Endodermal cell (in vitro differentiated cells): Measurements from ENCODE around the gene UGT1A10. TPM values are rescaled to one million over a fixed set of nuclear protein-coding genes. Genes with fewer than 3 reads are reported as not detected.

ENCODE experiments used
- DNase-seq: peaks from one replicate; pipeline ENCODE4 v3.0.0-alpha.2; 2017
- H3K27ac ChIP-seq: 2 replicates; pipeline ENCODE4 v1.5.1; 2013; ENCODE audit warnings: mild to moderate bottlenecking, low read depth, low read length, moderate library complexity
- H3K27me3 ChIP-seq: 2 replicates; pipeline ENCODE4 v1.6.1; 2013; ENCODE audit warnings: mild to moderate bottlenecking, low read length, moderate library complexity; ENCODE audit not compliant: insufficient read depth, control insufficient read depth, poor library complexity, severe bottlenecking
- H3K36me3 ChIP-seq: 2 replicates; pipeline ENCODE4 v1.7.0; 2013; ENCODE audit warnings: mild to moderate bottlenecking, low read length, moderate library complexity; ENCODE audit not compliant: control insufficient read depth, insufficient read depth
- H3K4me1 ChIP-seq: one replicate; pipeline ENCODE4 v1.7.0; 2013; ENCODE audit warnings: low read length; ENCODE audit not compliant: control insufficient read depth, insufficient read depth
- H3K4me3 ChIP-seq: 2 replicates; pipeline ENCODE4 v1.5.1; 2013; ENCODE audit warnings: mild to moderate bottlenecking, low read length, moderate library complexity
- H3K9ac ChIP-seq: 2 replicates; pipeline ENCODE4 v1.6.1; 2013; ENCODE audit warnings: mild to moderate bottlenecking, low read length, moderate library complexity; ENCODE audit not compliant: poor library complexity, severe bottlenecking; ENCODE audit errors: extremely low read depth
- H3K9me3 ChIP-seq: 2 replicates; pipeline ENCODE4 v1.6.1; 2013; ENCODE audit warnings: mild to moderate bottlenecking, low read length, moderate library complexity; ENCODE audit not compliant: control insufficient read depth
- H3K27ac Mint-ChIP-seq: 2 replicates; pipeline ENCODE4 v1.8.0; 2020; ENCODE audit warnings: mixed read lengths
- H3K27me3 Mint-ChIP-seq: 2 replicates; pipeline ENCODE4 v1.8.0; 2021; ENCODE audit warnings: mild to moderate bottlenecking, mixed read lengths; ENCODE audit not compliant: insufficient read depth
- H3K36me3 Mint-ChIP-seq: 2 replicates; pipeline ENCODE4 v1.8.0; 2020; ENCODE audit warnings: low read depth, mixed read lengths
- H3K4me1 Mint-ChIP-seq: 2 replicates; pipeline ENCODE4 v1.8.0; 2020; ENCODE audit warnings: mixed read lengths
- H3K4me3 Mint-ChIP-seq: 2 replicates; pipeline ENCODE4 v1.8.0; 2020; ENCODE audit warnings: mild to moderate bottlenecking, moderate library complexity, mixed read lengths
- H3K9me3 Mint-ChIP-seq: 2 replicates; pipeline ENCODE4 v1.8.0; 2020; ENCODE audit warnings: mild to moderate bottlenecking, mixed read lengths
- WGBS, 2 experiments: methylation state at CpG; one replicate each; pipeline versions ENCODE4 v1.1.5 to v1.1.7; 2013; ENCODE audit warnings: missing lambda C conversion rate in 2 of 2, mixed read lengths in 1 of 2; ENCODE audit not compliant: insufficient coverage in 1 of 2, insufficient read length in 1 of 2; 5-methylcytosine and 5-hydroxymethylcytosine counted together
- total RNA-seq, 2 donors: library from RNA; stranded (reverse); fragmentation: NEBNext Ultra II Directional in 1 of 2; extraction: Animal tissue kit (Norgen Biotek cat#: 25700) in 1 of 2; gene quantifications; 2 replicates in 1 of 2; 3 replicates in 1 of 2; pipeline ENCODE4 v1.2.1, GENCODE V29; 2021
- TF ChIP-seq, protein P1 (sequence below): fragments of 200-600 bp; sonication (generic); conservative IDR thresholded peaks from 2 replicates; pipeline ENCODE4 v1.5.0; 2021; ENCODE audit warnings: antibody characterized with exemption, mild to moderate bottlenecking

The UGT1A10 gene
- total RNA-seq, 2 donors from 2014 or later, result 0.13 TPM; not detected in 1

DNA sequence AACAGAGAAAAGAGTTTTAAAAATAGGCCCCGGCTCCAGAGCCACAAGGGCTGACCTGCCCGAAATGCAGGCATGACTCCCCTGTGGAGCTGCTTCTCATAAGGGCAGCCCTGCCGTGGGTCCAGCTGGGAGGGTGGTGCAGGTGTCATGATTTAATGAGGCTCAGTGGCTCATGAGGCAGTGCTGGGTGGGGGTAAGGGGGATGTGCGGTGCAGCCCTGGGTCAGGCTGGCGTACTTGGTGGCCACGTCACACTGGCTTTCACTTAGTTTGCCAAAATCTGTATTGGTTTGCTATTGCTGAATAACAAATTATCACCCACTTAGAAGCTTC lies 184.5 kb downstream of the UGT1A10 start:
- Mint-ChIP-seq H3K36me3 (no peaks in the 10 kb centered on the region), H3K4me1 (peaks cover 7% of the 10 kb centered on the region), H3K9me3 (peaks cover 2% of the 10 kb centered on the region), H3K27me3 (no peaks in the 10 kb centered on the region), H3K4me3 (no peak overlapping the region), H3K27ac (no peak overlapping the region)
- DNase-seq, result peak; percentile 34
- Histone ChIP-seq H3K36me3 (no peaks in the 10 kb centered on the region), H3K4me3 (no peak overlapping the region), H3K4me1 (no peaks in the 10 kb centered on the region), H3K27ac (no peak overlapping the region), H3K27me3 (no peaks in the 10 kb centered on the region), H3K9me3 (no peaks in the 10 kb centered on the region), H3K9ac (no peak overlapping the region)
- WGBS, 2 experiments, result 90% methylated on average over 4 to 6 of the region's 6 CpGs
- TF ChIP-seq, protein P1, sequence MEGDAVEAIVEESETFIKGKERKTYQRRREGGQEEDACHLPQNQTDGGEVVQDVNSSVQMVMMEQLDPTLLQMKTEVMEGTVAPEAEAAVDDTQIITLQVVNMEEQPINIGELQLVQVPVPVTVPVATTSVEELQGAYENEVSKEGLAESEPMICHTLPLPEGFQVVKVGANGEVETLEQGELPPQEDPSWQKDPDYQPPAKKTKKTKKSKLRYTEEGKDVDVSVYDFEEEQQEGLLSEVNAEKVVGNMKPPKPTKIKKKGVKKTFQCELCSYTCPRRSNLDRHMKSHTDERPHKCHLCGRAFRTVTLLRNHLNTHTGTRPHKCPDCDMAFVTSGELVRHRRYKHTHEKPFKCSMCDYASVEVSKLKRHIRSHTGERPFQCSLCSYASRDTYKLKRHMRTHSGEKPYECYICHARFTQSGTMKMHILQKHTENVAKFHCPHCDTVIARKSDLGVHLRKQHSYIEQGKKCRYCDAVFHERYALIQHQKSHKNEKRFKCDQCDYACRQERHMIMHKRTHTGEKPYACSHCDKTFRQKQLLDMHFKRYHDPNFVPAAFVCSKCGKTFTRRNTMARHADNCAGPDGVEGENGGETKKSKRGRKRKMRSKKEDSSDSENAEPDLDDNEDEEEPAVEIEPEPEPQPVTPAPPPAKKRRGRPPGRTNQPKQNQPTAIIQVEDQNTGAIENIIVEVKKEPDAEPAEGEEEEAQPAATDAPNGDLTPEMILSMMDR, result no peak

DNA sequence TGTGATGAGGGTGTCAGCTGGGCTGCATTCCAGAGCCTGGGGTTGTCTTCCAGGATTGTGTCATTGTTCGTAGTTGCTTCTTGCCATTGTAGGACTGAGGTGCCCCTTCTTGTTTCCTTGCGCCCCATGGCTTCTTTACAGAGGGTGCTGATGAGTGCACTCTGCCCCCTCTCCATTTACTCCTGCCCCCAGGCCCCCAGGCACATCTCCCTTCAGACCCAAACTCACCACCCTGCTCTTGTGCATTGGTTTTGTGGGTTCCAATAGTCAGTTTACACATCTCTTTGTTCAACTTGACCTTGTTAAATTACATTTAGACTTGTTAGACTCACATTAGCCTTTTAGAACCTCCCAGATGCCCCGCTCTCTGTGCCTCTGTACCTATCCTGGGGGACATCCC lies 184.9 kb downstream of the UGT1A10 start:
- DNase-seq, result peak; percentile 29
- no peak overlapping the region for H3K4me3 ChIP-seq
- TF ChIP-seq, protein P1, result no peak
- Mint-ChIP-seq H3K27me3 (no peaks in the 10 kb centered on the region), H3K4me3 (no peak overlapping the region), H3K36me3 (no peaks in the 10 kb centered on the region), H3K9me3 (peaks cover 2% of the 10 kb centered on the region), H3K27ac (no peak overlapping the region), H3K4me1 (peaks cover 7% of the 10 kb centered on the region)
- no peaks in the 10 kb centered on the region for H3K27me3 ChIP-seq
- no peak overlapping the region for H3K9ac ChIP-seq
- H3K9me3 ChIP-seq, result no peaks in the 10 kb centered on the region
- no peak overlapping the region for H3K27ac ChIP-seq
- no peaks in the 10 kb centered on the region for H3K4me1 ChIP-seq
- 67 to 93% methylated on average over 1 to 3 of the region's 3 CpGs for WGBS, 2 experiments
- no peaks in the 10 kb centered on the region for H3K36me3 ChIP-seq

DNA sequence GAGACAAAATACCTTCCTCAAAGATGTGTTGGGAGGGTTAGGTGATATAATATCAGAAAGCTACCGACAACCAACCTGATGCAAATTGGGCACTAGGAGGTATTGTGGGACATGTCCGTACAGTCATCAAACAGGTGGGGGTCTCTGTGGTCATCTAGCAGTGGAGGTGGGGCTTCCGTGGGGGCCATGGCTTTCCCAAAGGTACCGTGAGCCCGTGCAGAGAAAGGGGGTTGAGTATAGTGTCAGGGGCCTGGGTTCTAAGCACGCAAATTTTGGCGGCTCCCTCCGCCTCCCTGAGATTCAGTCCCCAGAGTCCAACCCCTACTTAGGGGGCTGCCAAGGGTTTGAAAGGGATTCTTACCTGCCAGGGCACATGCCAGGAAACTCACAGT lies 185.5 kb downstream of the UGT1A10 start:
- Mint-ChIP-seq H3K4me1 (peaks cover 7% of the 10 kb centered on the region), H3K36me3 (no peaks in the 10 kb centered on the region), H3K9me3 (peaks cover 2% of the 10 kb centered on the region), H3K27ac (no peak overlapping the region), H3K4me3 (no peak overlapping the region), H3K27me3 (no peaks in the 10 kb centered on the region)
- Histone ChIP-seq H3K27ac (no peak overlapping the region), H3K4me3 (no peak overlapping the region), H3K9ac (no peak overlapping the region), H3K4me1 (no peaks in the 10 kb centered on the region), H3K27me3 (no peaks in the 10 kb centered on the region), H3K9me3 (no peaks in the 10 kb centered on the region), H3K36me3 (no peaks in the 10 kb centered on the region)
- 95 to 97% methylated on average over 5 to 8 of the region's 8 CpGs for WGBS, 2 experiments
- no peak for DNase-seq
- TF ChIP-seq, protein P1, result no peak
